GM12873 (cell line): ENCODE data around the gene FANCI.

Experiments used
- TF ChIP-seq, protein P1 (sequence below): IDR thresholded peaks from 2 replicates; pipeline ENCODE4 v1.5.1; 2012; ENCODE audit warnings: low read depth, mild to moderate bottlenecking, moderate library complexity, low read length, control low read depth; ENCODE audit not compliant: insufficient read depth; ENCODE audit errors: missing control alignments

The FANCI gene

DNA sequence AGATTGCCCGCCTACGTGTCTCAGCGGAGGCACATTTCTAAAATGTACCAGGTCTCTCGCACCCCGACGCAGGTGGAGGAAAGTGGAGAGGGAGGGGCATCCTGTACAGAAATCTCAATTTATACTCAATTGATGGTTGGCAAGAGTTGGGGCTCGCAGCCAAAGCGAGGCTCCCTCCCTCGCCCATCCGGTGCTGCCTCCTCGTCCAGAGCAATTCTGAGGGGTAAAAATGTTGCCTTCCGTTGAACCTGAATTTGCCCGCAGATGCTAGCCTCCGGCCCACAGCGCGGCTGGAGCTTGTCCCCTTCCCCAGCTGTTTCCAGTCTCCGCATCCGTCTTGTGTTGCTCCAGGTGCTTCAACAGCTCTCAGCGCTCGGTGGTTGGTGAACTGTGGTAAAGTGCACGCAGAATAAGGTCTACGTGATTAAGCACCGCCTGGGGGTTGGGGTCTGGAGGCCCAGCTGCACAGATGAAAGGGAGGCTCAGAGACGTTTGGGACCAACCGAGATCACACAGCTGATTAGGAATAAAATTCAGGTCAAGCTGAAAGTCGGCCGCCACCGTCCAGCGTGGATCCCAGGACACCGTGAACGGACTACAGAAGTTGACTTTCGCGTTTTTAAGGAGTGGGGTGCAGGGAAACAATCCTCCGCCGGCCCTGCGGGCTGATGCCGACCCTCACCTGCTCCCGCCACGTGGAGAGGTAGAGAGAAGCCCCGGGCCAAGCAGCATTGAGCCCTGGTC, 91.7 kb downstream of the FANCI start:
- TF ChIP-seq, protein P1, sequence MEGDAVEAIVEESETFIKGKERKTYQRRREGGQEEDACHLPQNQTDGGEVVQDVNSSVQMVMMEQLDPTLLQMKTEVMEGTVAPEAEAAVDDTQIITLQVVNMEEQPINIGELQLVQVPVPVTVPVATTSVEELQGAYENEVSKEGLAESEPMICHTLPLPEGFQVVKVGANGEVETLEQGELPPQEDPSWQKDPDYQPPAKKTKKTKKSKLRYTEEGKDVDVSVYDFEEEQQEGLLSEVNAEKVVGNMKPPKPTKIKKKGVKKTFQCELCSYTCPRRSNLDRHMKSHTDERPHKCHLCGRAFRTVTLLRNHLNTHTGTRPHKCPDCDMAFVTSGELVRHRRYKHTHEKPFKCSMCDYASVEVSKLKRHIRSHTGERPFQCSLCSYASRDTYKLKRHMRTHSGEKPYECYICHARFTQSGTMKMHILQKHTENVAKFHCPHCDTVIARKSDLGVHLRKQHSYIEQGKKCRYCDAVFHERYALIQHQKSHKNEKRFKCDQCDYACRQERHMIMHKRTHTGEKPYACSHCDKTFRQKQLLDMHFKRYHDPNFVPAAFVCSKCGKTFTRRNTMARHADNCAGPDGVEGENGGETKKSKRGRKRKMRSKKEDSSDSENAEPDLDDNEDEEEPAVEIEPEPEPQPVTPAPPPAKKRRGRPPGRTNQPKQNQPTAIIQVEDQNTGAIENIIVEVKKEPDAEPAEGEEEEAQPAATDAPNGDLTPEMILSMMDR, result no peak

DNA sequence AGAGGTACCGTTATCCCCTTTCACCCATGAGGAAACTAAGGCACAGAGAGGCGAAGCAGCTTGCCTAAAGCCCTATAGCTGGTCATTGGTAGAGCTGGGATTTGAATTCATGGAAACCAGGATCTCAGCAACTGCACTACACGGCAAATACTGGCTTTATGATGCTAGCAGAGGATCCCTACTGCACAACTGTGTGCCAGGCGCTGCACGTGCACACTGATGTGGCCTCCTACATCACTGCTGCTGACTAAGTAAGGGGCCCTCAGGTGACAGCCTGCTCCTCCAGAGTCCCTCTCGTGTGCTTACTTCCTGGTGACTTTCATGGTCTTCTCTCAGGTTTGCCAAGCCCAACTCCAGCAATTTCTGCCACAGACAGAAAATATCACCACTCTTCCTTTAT, 94.3 kb downstream of the FANCI start:
- TF ChIP-seq, protein P1, result no peak

DNA sequence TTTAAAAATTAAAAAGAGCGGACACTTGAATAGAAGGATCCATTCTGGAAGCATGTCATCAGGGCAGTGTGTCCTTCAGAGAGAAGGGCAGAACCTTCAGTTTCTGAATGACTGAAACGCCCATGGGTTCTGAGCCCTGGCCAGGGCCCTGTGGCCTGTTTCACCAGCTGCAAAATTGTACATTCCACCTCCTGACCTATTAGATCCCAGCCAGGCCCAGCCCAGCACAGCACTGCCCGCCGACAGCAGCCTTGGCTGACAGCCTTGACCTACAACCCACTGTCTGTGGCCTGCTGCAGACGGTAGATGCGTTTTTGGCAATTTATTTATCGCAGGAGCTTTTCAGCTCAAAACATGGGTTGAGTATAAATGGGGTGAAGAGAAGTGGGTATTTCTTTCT, 96.8 kb downstream of the FANCI start:
- TF ChIP-seq, protein P1, result no peak

DNA sequence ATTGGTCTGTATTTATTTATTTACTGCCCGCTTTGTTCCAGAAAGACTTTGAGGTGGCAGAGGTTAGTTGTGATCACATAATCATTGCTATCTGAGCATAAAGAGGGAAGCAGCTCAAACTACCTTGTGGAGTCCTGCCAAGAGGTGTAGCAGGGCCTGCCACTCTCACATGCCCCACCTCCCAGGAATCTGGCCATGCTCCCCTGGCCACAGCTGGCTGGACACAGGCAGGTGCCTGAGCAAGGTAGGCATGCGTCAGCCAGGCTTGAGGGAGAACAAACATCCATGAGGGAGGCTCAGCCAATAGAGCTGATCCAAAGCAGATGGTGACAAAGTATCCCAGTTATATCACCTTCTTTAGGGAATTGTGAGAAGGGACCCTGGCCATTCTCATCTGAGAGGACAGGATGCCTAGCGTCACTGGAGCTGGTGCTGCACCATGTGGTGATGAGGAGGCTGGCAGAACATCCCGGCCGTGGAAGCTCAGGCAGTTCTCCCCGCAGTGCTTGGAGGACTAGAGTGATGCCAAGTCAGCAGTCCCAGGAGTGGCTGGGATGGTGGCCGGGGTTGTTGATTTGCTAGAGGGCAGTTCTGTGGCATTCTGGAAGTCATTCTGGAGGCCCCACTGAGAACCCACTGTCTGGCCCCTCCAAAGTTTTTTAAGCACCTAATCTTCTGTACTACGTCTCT, 97.7 kb downstream of the FANCI start:
- TF ChIP-seq, protein P1, result no peak

DNA sequence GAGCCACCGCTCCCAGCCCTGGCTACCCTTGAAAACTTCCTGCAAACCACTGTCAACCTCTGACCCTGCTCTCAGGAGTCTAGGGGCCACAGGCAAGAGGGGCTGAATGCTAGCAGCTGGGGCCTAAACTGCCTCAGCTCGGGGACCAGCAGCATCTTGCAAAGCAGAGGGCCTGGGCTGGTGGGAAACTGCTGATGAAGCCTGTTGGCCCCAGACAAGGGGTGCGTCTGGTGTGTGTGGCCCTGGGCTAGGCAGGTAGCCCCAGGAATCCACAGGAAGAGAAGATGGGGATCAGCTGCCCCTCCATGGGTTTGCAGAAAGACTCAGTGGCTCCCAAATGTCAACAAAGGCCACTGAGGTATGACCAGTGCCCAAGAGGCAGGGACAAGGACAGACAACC, 99.1 kb downstream of the FANCI start:
- TF ChIP-seq, protein P1, result no peak

DNA sequence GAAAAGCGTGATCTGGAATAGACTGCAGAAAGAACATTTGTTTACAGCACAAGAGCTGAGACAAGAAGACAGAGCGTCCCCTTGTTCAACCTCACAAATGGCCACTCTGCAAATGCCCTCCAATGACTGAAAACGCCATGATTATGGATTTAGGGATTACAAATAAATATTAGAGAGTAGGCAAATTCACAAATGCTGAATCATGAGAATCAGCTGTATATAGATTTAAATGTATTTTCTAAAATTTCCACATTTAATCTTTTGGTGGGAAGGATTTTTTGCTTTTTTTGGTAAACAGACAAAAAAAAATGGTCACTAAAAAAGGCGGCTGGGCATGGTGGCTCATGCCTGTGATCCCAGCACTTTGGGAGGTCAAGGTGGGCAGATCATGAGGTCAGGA, 101.5 kb downstream of the FANCI start:
- TF ChIP-seq, protein P1, result no peak

DNA sequence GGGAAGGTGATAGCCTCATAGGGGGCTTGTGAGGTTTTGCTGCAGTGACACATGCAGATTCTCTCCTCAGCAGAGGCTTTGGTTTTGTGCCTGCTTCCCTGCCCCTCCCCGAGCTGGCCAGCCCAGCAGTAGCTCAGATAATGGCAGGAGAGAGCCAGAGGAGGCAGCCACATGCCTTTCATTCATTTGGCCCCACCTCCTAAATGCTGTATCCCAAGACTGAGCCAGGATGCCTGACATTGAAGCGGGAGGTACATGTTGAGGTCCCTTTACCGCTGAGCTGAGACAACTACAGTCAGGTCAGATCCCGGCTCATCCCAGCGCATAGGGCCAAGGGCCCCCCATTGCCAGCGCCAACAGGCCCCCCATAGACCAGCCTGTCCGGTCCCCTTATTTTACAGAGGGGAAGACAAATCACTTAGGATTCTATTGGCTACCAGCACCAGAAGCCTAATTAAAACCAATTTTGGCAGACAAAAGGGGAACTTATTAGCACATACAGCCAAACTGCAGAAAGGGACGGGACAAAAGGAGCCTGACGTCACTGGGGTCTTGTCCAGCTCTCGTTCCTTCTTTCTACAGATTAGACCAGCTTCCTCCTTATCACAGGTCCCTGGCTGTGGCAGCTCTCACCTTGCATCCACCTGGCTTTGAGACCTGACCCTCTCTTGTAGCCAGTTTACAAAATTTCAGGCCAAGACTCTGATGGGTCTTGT, 102.9 kb downstream of the FANCI start:
- TF ChIP-seq, protein P1, result no peak
